Neural progenitor cell (in vitro differentiated cells): ENCODE results near the gene SLC46A1.

Source experiments
- EZH2phosphoT487 ChIP-seq: fragments of 200-600 bp; sonication (generic); IDR thresholded peaks from 2 replicates; pipeline ENCODE4 v1.6.1; 2017; ENCODE audit warnings: antibody characterized with exemption
- TF ChIP-seq, protein P1 (sequence below): fragments of 200-600 bp; sonication (generic); IDR thresholded peaks from 2 replicates; pipeline ENCODE4 v1.5.1; 2017; ENCODE audit warnings: antibody characterized with exemption, mild to moderate bottlenecking

DNA sequence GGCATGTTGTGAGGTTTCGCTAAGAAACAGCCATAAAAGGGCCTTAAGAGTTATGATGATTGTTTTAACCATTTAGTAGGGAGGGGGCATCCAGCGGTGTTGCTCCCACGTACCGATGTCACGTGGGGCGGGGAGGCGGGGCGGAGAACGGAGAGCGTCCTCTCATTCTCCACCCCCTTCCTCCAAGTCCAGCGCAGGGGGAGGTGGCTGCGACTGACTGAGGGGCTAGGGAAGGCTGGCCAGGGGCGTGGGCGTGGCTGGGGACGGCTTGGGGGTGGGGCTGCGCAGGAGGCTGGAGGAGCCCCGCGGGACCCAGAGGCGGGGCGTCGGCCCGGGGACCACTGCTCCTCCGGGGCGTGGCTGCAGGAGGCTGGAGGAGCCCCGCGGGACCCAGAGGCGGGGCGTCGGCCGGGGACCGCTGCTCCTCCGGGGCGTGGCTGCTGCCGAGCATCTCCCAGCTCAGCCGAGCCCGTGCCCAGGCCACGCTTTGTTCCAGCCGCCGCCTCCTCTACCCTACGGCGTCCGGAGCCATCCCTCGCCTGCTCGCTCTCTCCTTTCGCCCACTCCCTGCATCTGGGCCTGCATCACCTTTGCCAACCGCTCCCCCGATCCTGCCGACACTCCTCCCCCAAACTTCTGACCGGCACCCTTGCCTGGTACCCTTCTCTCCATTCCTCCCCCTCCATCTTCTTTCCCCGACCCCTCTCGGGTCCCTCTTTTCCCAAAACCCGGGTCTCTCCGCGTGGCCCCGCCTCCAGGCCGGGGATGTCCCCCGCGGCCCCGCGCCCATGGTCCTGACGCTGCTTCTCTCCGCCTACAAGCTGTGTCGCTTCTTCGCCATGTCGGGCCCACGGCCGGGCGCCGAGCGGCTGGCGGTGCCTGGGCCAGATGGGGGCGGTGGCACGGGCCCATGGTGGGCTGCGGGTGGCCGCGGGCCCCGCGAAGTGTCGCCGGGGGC, 34.5 kb downstream of the SLC46A1 start, which contains the start of gene SARM1:
- TF ChIP-seq, protein P1, sequence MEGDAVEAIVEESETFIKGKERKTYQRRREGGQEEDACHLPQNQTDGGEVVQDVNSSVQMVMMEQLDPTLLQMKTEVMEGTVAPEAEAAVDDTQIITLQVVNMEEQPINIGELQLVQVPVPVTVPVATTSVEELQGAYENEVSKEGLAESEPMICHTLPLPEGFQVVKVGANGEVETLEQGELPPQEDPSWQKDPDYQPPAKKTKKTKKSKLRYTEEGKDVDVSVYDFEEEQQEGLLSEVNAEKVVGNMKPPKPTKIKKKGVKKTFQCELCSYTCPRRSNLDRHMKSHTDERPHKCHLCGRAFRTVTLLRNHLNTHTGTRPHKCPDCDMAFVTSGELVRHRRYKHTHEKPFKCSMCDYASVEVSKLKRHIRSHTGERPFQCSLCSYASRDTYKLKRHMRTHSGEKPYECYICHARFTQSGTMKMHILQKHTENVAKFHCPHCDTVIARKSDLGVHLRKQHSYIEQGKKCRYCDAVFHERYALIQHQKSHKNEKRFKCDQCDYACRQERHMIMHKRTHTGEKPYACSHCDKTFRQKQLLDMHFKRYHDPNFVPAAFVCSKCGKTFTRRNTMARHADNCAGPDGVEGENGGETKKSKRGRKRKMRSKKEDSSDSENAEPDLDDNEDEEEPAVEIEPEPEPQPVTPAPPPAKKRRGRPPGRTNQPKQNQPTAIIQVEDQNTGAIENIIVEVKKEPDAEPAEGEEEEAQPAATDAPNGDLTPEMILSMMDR, result no peak
- peak; percentile 52 for TF ChIP-seq EZH2phosphoT487
